SK-N-SH (cell line): ENCODE data around the gene TRPT1. TPM values are rescaled to one million over a fixed set of nuclear protein-coding genes. Genes with fewer than 3 reads are reported as not detected.

ENCODE experiments used
- CTCF ChIA-PET: fragments of 300-600, 350-600 bp; formaldehyde crosslinking; extraction: SDS; loops from one replicate; lab custom pipeline; 2021; lab: Yijun Ruan, JAX
- POLR2A ChIA-PET: fragments of 350-600 bp; sonication (Branson Sonifier 250); formaldehyde crosslinking; extraction: SDS; loops from one replicate; lab custom pipeline; 2020; ENCODE audit warnings: antibody characterized with exemption, inconsistent platforms; lab: Yijun Ruan, JAX
- DNase-seq: peaks from one replicate; pipeline ENCODE4 v3.0.0; 2012
- H2AFZ ChIP-seq: fragments of 200-600 bp; sonication (generic); 2 replicates; pipeline ENCODE4 v1.8.1; 2016; ENCODE audit warnings: antibody characterized with exemption, mild to moderate bottlenecking, low read depth
- H3F3A ChIP-seq: fragments of 200-600 bp; sonication (generic); replicated peaks from 2 replicates; pipeline ENCODE3; 2016; ENCODE audit warnings: antibody characterized with exemption, mild to moderate bottlenecking; ENCODE audit not compliant: insufficient read depth
- H3K27ac ChIP-seq, 2 experiments: fragments of 200-500 bp in 1 of 2; fragments of 200-600 bp in 1 of 2; sonication (Bioruptor generic) in 1 of 2; sonication (generic), shearing (Covaris generic) in 1 of 2; 2 replicates each; pipeline versions ENCODE4 v1.5.1 to v1.6.1; 2014 to 2016; ENCODE audit warnings: low read depth in 2 of 2, inconsistent platforms in 1 of 2, low read length in 1 of 2, mild to moderate bottlenecking in 1 of 2, mixed read lengths in 1 of 2
- H3K27me3 ChIP-seq: fragments of 200-600 bp; sonication (generic), shearing (Covaris generic); 2 replicates; pipeline ENCODE4 v1.6.1; 2016; ENCODE audit warnings: mixed run types; ENCODE audit not compliant: insufficient read depth
- H3K36me3 ChIP-seq, 2 experiments: fragments of 200-500 bp in 1 of 2; fragments of 200-600 bp in 1 of 2; sonication (Bioruptor generic) in 1 of 2; sonication (generic) in 1 of 2; replicated peaks in 1 of 2; 2 replicates each; pipeline versions ENCODE3 to v1.5.1; 2014 to 2016; ENCODE audit warnings: low read length in 1 of 2, mild to moderate bottlenecking in 1 of 2; ENCODE audit not compliant: insufficient read depth in 2 of 2, control insufficient read depth in 1 of 2
- H3K4me1 ChIP-seq, 2 experiments: fragments of 200-500 bp in 1 of 2; fragments of 200-600 bp in 1 of 2; sonication (Bioruptor generic) in 1 of 2; sonication (generic), shearing (Covaris generic) in 1 of 2; 2 replicates each; pipeline versions ENCODE4 v1.5.1 to v1.6.1; 2014 to 2016; ENCODE audit warnings: low read depth in 1 of 2, low read length in 1 of 2, mixed run types in 1 of 2; ENCODE audit not compliant: insufficient read depth in 2 of 2, control insufficient read depth in 1 of 2
- H3K4me2 ChIP-seq: fragments of 200-600 bp; sonication (generic), shearing (Covaris generic); 2 replicates; pipeline ENCODE4 v1.6.1; 2017; ENCODE audit warnings: mixed run types
- H3K4me3 ChIP-seq, 2 experiments: fragments of 200-500 bp in 1 of 2; fragments of 200-600 bp in 1 of 2; sonication (Bioruptor generic) in 1 of 2; sonication (generic), shearing (Covaris generic) in 1 of 2; 2 replicates each; pipeline versions ENCODE4 v1.5.1 to v1.8.1; 2014 to 2016; ENCODE audit warnings: low read depth in 2 of 2, inconsistent platforms in 1 of 2, low read length in 1 of 2, mild to moderate bottlenecking in 1 of 2, mixed read lengths in 1 of 2, moderate library complexity in 1 of 2
- H3K79me2 ChIP-seq: fragments of 200-600 bp; sonication (generic); 2 replicates; pipeline ENCODE4 v1.8.1; 2017; ENCODE audit warnings: mild to moderate bottlenecking; ENCODE audit not compliant: insufficient read depth
- H3K9ac ChIP-seq: fragments of 200-600 bp; sonication (generic); 2 replicates; pipeline ENCODE4 v1.6.1; 2017; ENCODE audit warnings: mixed run types
- H3K9me2 ChIP-seq: fragments of 200-600 bp; sonication (generic); 2 replicates; pipeline ENCODE4 v1.6.1; 2017; ENCODE audit warnings: mixed run types
- H3K9me3 ChIP-seq: fragments of 200-600 bp; sonication (generic); 2 replicates; pipeline ENCODE4 v1.6.1; 2017; ENCODE audit warnings: mixed run types, mild to moderate bottlenecking, moderate library complexity
- H4K20me1 ChIP-seq: fragments of 200-600 bp; sonication (generic); 2 replicates; pipeline ENCODE4 v1.6.1; 2017; ENCODE audit warnings: mild to moderate bottlenecking, mixed run types; ENCODE audit not compliant: insufficient read depth
- CHD2 ChIP-seq: fragments of 150-350 bp; IDR thresholded peaks from 2 replicates; pipeline ENCODE4 v1.6.1; 2018; ENCODE audit warnings: low read length; ENCODE audit not compliant: partially characterized antibody
- CTCF ChIP-seq: fragments of 200-600 bp; sonication (generic); IDR thresholded peaks from 2 replicates; pipeline ENCODE4 v1.6.1; 2017; ENCODE audit warnings: antibody characterized with exemption, mild to moderate bottlenecking, moderate library complexity
- EP300 ChIP-seq, 2 experiments: IDR thresholded peaks; 2 replicates each; pipeline versions ENCODE4 v1.4.0 to v1.6.1; 2012; ENCODE audit warnings: borderline replicate concordance in 1 of 2, low read depth in 1 of 2, low read length in 1 of 2
- FOSL2 ChIP-seq: IDR thresholded peaks from 2 replicates; pipeline ENCODE4 v1.4.0; 2012; ENCODE audit warnings: low read depth, mild to moderate bottlenecking, moderate library complexity, borderline replicate concordance
- FOXJ3 ChIP-seq: sonication (generic); formaldehyde crosslinking; IDR thresholded peaks from 2 replicates; pipeline ENCODE4 v1.5.1; 2020; ENCODE audit warnings: mild to moderate bottlenecking, missing genetic modification reagents
- FOXM1 ChIP-seq: IDR thresholded peaks from 2 replicates; pipeline ENCODE4 v1.4.0; 2012; ENCODE audit warnings: low read depth, mild to moderate bottlenecking
- GATA2 ChIP-seq: sonication (generic); formaldehyde crosslinking; IDR thresholded peaks from 2 replicates; pipeline ENCODE4 v1.5.0; 2020; ENCODE audit warnings: mild to moderate bottlenecking, missing genetic modification reagents
- IRF3 ChIP-seq: fragments of 150-350 bp; IDR thresholded peaks from 2 replicates; pipeline ENCODE4 v1.6.1; 2016; ENCODE audit warnings: mild to moderate bottlenecking, low read depth, low read length
- MAX ChIP-seq: IDR thresholded peaks from 2 replicates; pipeline ENCODE4 v1.4.0; 2012; ENCODE audit warnings: low read depth
- MEF2A ChIP-seq: IDR thresholded peaks from 2 replicates; pipeline ENCODE4 v1.4.0; 2012; ENCODE audit warnings: low read depth, borderline replicate concordance
- MXI1 ChIP-seq: IDR thresholded peaks from 2 replicates; pipeline ENCODE4 v1.6.1; 2012; ENCODE audit warnings: mild to moderate bottlenecking, low read depth, low read length, improper control_type of control experiment
- NRF1 ChIP-seq: IDR thresholded peaks from 2 replicates; pipeline ENCODE4 v1.6.1; 2012; ENCODE audit warnings: low read depth, mild to moderate bottlenecking, low read length
- PBX3 ChIP-seq: IDR thresholded peaks from 2 replicates; pipeline ENCODE4; 2012
- POLR2AphosphoS5 ChIP-seq: IDR thresholded peaks from 2 replicates; pipeline ENCODE4 v1.6.1; 2012; ENCODE audit warnings: low read depth, low read length
- RCOR1 ChIP-seq: fragments of 150-350 bp; IDR thresholded peaks from 2 replicates; pipeline ENCODE4 v1.6.1; 2017; ENCODE audit warnings: antibody characterized with exemption, low read length
- RFX5 ChIP-seq: IDR thresholded peaks from 2 replicates; pipeline ENCODE4 v1.6.1; 2012; ENCODE audit warnings: mild to moderate bottlenecking, improper control_type of control experiment, low read length
- SMC3 ChIP-seq: IDR thresholded peaks from 2 replicates; pipeline ENCODE4 v1.6.1; 2012; ENCODE audit warnings: low read depth, low read length, improper control_type of control experiment
- TAF1 ChIP-seq: IDR thresholded peaks from 2 replicates; pipeline ENCODE4 v1.6.1; 2012; ENCODE audit warnings: low read depth, mild to moderate bottlenecking, low read length, moderate library complexity, borderline replicate concordance
- YY1 ChIP-seq: IDR thresholded peaks from 2 replicates; pipeline ENCODE4 v1.4.0; 2012; ENCODE audit warnings: low read depth, mild to moderate bottlenecking
- ZBTB33 ChIP-seq: IDR thresholded peaks from 2 replicates; pipeline ENCODE4 v1.4.0; 2012; ENCODE audit warnings: low read depth, borderline replicate concordance
- WGBS: methylation state at CpG from one replicate; pipeline ENCODE4 v1.1.6; 2017; ENCODE audit warnings: low lambda C conversion rate; 5-methylcytosine and 5-hydroxymethylcytosine counted together
- polyA plus RNA-seq, 3 experiments: library from polyadenylated mRNA; depleted of rRNA; stranded (reverse); fragments of >200 nt; gene quantifications; 2 replicates each; pipeline ENCODE4 v1.2.3, GENCODE V29; 2012

The TRPT1 gene
- polyA plus RNA-seq, 1 of the 3 experiments (the other 2 are of a cell fraction) = 62.4 TPM

GRCh38 chr11:64238076-64238475 lies 12.1 kb upstream of the TRPT1 start:
- no peaks in the 10 kb centered on the region for H3K9me2 ChIP-seq
- H3K4me2 ChIP-seq = no peak overlapping the region
- ChIA-PET POLR2A (interaction anchor here (2.2 kb wide), 1 partner anchor 12 kb away, joined by 5 read pairs; the partner anchor contains the start of genes NUDT22 and TRPT1), CTCF (interaction anchor here (0.7 to 1.6 kb wide), 5 partner anchors 10 to 66 kb away, joined by 3 to 8 read pairs (median 4); partner anchors contain the start of gene PLCB3)
- H4K20me1 ChIP-seq = no peaks in the 10 kb centered on the region
- no CpG with 5 or more reads among the region's 9 CpGs for whole genome bisulfite sequencing
- no peak overlapping the region for H3K9ac ChIP-seq
- peaks cover 0 to 18% of the 10 kb centered on the region in 2 experiments for H3K36me3 ChIP-seq
- TF ChIP-seq RCOR1 = no peak
- no peak for TF ChIP-seq CTCF
- TF ChIP-seq TAF1 = no peak
- no peak for TF ChIP-seq MXI1
- no peak for TF ChIP-seq POLR2AphosphoS5
- TF ChIP-seq IRF3 = no peak
- TF ChIP-seq PBX3 = no peak
- TF ChIP-seq NRF1 = no peak
- no peak for TF ChIP-seq GATA2 (CRISPR knock-in tag)
- TF ChIP-seq RFX5 = no peak
- TF ChIP-seq MEF2A = no peak
- no peak for TF ChIP-seq YY1
- no peak for TF ChIP-seq FOXM1
- H2AFZ ChIP-seq = no peak overlapping the region
- H3K27me3 ChIP-seq = no peaks in the 10 kb centered on the region
- H3K79me2 ChIP-seq = peaks cover 34% of the 10 kb centered on the region
- H3K9me3 ChIP-seq = no peaks in the 10 kb centered on the region
- H3F3A ChIP-seq = peaks cover 25% of the 10 kb centered on the region
- H3K4me1 ChIP-seq = peaks cover 12 to 32% of the 10 kb centered on the region in 2 experiments; a peak in 2 of 4 replicates
- H3K4me3 ChIP-seq = no peak overlapping the region
- no peak overlapping the region for H3K27ac ChIP-seq
- no peak for DNase-seq

GRCh38 chr11:64237484-64237951 lies 11.5 kb upstream of the TRPT1 start:
- CTCF ChIA-PET = interaction anchor here (1.4 to 1.6 kb wide), 3 partner anchors 15 to 66 kb away, joined by 3 to 8 read pairs (median 5); partner anchors contain the start of gene PLCB3
- no peak overlapping the region for H3K4me3 ChIP-seq
- H3K36me3 ChIP-seq = peaks cover 0 to 18% of the 10 kb centered on the region in 2 experiments
- peaks cover 31% of the 10 kb centered on the region for H3F3A ChIP-seq
- H3K9me2 ChIP-seq = no peaks in the 10 kb centered on the region
- no peaks in the 10 kb centered on the region for H4K20me1 ChIP-seq
- H2AFZ ChIP-seq = no peak overlapping the region
- no peak for DNase-seq
- no peak overlapping the region for H3K27ac ChIP-seq
- no peak overlapping the region for H3K9ac ChIP-seq
- 85% methylated on average over 12 of the region's 12 CpGs for WGBS
- peaks cover 10 to 33% of the 10 kb centered on the region in 2 experiments; a peak in 2 of 4 replicates for H3K4me1 ChIP-seq
- POLR2A ChIA-PET = interaction anchor here (2.2 kb wide), 1 partner anchor 11 kb away, joined by 5 read pairs; the partner anchor contains the start of genes NUDT22 and TRPT1
- no peaks in the 10 kb centered on the region for H3K9me3 ChIP-seq
- peaks cover 28% of the 10 kb centered on the region for H3K79me2 ChIP-seq
- no peaks in the 10 kb centered on the region for H3K27me3 ChIP-seq
- no peak overlapping the region for H3K4me2 ChIP-seq
- TF ChIP-seq FOSL2 = no peak
- TF ChIP-seq ZBTB33 = no peak
- no peak for TF ChIP-seq SMC3
- no peak for TF ChIP-seq CHD2
- TF ChIP-seq EP300 (IDR thresholded peaks at IDR 0.05; ENCODE audit: borderline replicate concordance in 1 of 2, low read depth in 1 of 2, low read length in 1 of 2) = no peak
- TF ChIP-seq MAX = no peak
- TF ChIP-seq YY1 = no peak
- no peak for TF ChIP-seq GATA2 (CRISPR knock-in tag)
- no peak for TF ChIP-seq FOXJ3 (CRISPR knock-in tag)
- no peak for TF ChIP-seq MXI1
- TF ChIP-seq RCOR1 = no peak
